Cardiac fibroblast (primary cell): ENCODE results near the gene OR2A14.

Experiments used
- DNase-seq, 2 donors: peaks; one replicate each; pipeline versions ENCODE4 v3.0.0 to v3.0.0-alpha.2; 2010; ENCODE audit warnings: low read depth in 2 of 2
- H3K4me3 ChIP-seq, 2 donors: replicated peaks in 1 of 2; 1 replicate in 1 of 2; 2 replicates in 1 of 2; pipeline ENCODE4 v1.5.1; 2011; ENCODE audit warnings: low read depth in 2 of 2, low read length in 2 of 2, mild to moderate bottlenecking in 2 of 2, moderate library complexity in 1 of 2
- TF ChIP-seq, protein P1 (sequence below): IDR thresholded peaks from one replicate; pipeline ENCODE4 v1.5.1; 2011; ENCODE audit warnings: low read depth, mild to moderate bottlenecking, low read length, inconsistent platforms

Gene OR2A14, protein sequence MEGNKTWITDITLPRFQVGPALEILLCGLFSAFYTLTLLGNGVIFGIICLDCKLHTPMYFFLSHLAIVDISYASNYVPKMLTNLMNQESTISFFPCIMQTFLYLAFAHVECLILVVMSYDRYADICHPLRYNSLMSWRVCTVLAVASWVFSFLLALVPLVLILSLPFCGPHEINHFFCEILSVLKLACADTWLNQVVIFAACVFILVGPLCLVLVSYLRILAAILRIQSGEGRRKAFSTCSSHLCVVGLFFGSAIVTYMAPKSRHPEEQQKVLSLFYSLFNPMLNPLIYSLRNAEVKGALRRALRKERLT

GRCh38 chr7:144122876-144123275, at the start of gene OR2A14:
TSS of gene OR2A14 (plus strand) at chr7:144123176. CDS start at chr7:144129113, 5,937 bp downstream.
- no peak within 1 kb of the TSS for H3K4me3 ChIP-seq
- no peak for DNase-seq
- TF ChIP-seq, protein P1, sequence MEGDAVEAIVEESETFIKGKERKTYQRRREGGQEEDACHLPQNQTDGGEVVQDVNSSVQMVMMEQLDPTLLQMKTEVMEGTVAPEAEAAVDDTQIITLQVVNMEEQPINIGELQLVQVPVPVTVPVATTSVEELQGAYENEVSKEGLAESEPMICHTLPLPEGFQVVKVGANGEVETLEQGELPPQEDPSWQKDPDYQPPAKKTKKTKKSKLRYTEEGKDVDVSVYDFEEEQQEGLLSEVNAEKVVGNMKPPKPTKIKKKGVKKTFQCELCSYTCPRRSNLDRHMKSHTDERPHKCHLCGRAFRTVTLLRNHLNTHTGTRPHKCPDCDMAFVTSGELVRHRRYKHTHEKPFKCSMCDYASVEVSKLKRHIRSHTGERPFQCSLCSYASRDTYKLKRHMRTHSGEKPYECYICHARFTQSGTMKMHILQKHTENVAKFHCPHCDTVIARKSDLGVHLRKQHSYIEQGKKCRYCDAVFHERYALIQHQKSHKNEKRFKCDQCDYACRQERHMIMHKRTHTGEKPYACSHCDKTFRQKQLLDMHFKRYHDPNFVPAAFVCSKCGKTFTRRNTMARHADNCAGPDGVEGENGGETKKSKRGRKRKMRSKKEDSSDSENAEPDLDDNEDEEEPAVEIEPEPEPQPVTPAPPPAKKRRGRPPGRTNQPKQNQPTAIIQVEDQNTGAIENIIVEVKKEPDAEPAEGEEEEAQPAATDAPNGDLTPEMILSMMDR, result no peak

DNA sequence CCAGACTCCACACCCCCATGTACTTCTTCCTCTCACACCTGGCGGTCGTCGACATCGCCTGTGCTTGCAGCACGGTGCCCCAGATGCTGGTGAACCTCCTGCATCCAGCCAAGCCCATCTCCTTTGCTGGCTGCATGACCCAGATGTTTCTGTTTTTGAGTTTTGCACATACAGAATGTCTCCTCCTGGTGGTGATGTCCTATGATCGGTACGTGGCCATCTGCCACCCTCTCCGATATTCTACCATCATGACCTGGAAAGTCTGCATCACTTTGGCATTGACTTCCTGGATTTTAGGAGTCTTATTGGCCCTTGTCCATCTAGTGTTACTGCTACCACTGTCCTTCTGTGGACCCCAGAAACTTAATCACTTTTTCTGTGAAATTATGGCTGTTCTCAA, 48.6 kb upstream of the OR2A14 start:
- TF ChIP-seq, protein P1, result no peak
- no peak overlapping the region for H3K4me3 ChIP-seq
- no peak for DNase-seq

- no peak within 1 kb of the TSS for H3K4me3 ChIP-seq
- TF ChIP-seq, protein P1, result no peak
- no peak for DNase-seq
These were observed 37.0 kb upstream of the OR2A14 start, which contains the start of gene OR2A12 for GRCh38 chr7:144085978-144086377. TSS of gene OR2A12 (plus strand) at chr7:144086278. CDS start at chr7:144095108, 8,830 bp downstream.

DNA sequence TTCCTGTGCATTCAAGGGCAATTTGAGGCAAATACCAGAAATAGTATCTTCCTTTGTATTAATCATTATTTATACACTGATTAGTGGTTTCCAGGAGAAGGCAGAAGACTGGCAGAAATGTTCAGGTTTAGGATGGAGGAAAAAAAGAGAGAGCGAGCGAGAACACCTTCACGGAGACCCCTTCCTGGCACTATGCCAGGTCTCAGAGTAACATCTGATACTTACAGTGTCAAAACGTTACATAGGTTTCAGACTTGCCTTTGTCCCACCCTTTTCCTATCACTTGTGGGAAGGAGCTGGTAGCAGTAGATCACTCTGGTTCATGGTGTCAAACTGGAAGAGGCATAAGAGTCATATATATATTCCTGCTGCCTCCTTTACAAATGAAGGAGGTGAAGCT, 36.2 kb upstream of the OR2A14 start:
- TF ChIP-seq, protein P1, result no peak
- DNase-seq, result no peak
- H3K4me3 ChIP-seq, result no peak overlapping the region

- TF ChIP-seq, protein P1, result no peak
These were observed 35.7 kb upstream of the OR2A14 start for GRCh38 chr7:144087230-144087629.

DNA sequence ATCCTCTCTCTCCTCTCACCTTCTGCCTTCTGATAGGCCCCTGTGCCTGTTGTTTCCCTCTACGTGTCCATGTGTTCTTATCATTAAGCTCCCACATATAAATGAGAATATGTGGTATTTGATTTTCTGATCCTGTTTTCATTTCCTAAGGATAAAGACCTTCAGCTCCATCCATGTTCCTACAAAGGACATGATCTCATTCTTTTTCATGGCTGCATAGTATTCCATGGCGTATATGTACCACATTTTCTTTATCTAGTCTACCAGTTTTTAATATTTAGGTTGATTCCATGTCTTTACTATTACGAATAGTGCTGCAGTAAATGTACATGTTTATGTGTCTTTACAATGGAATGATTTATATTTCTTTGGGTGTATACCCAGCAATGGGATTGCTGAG, 32.3 kb upstream of the OR2A14 start:
- TF ChIP-seq, protein P1, result no peak
- DNase-seq, result no peak
- no peak overlapping the region for H3K4me3 ChIP-seq

More at GRCh38 chr7:144087230-144087629, 35.7 kb upstream of the OR2A14 start:
- DNase-seq, result no peak
- H3K4me3 ChIP-seq, result no peak overlapping the region
